Measurements from ENCODE around the gene CD3E.

- TF ChIP-seq CTCF (IDR thresholded peaks at IDR 0.05), result no peak
- no peak for TF ChIP-seq ZFX (IDR thresholded peaks at IDR 0.05; ENCODE audit: borderline replicate concordance)
Measured at GRCh38 chr11:118264569-118265465, 39.7 kb upstream of the CD3E start.
